ENCODE data around the gene TINAGL1. TPM values are rescaled to one million over a fixed set of nuclear protein-coding genes. Genes with fewer than 3 reads are reported as not detected.

The TINAGL1 gene
- total and polyA plus RNA-seq, 3 experiments from 2014 or later, result not detected

GRCh38 chr1:31559715-31560114 is 16.6 kb upstream of the TINAGL1 start:
- Histone ChIP-seq H3K36me3 (ENCODE audit: insufficient read depth, low read length) (no peaks in the 10 kb centered on the region), H3K27ac (ENCODE audit: low read depth, low read length) (no peak overlapping the region), H3K4me3 (ENCODE audit: low read length) (no peak overlapping the region), H3K9me3 (ENCODE audit: low read length) (no peaks in the 10 kb centered on the region), H3K27me3 (ENCODE audit: insufficient read depth, low read length, poor library complexity, severe bottlenecking) (no peaks in the 10 kb centered on the region), H3K4me1 (ENCODE audit: insufficient read depth, low read length) (no peaks in the 10 kb centered on the region)
- Mint-ChIP-seq H3K4me1 (no peaks in the 10 kb centered on the region), H3K27me3 (peaks cover 40 to 61% of the 10 kb centered on the region in 2 donors), H3K9me3 (peaks cover 4 to 11% (median 6%) of the 10 kb centered on the region in 5 donors), H3K4me3 (no peak overlapping the region), H3K27ac (no peak overlapping the region), H3K36me3 (peaks cover 0 to 15% (median 0%) of the 10 kb centered on the region in 3 donors)
- ChIA-PET CTCF (no interaction called here), POLR2A (no interaction called here)
- no peak for DNase-seq

DNA sequence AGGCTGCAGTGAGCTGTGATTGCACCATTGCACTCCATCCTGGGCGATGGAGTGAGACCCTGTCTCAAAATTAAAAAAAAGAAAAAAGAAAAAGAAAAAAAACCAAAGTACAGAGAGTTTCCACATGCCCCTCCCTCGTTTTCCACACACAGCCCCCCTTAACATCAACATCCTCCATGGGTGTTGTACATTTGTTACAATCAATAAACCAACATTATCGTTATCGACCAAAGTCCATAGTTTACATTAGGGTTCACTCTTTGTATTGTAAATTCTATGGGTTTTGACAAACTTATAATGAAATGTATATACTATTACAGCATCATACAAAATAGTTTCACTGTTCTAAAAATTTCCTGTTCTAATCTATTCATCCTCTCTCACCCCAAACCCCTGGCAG is 15.9 kb upstream of the TINAGL1 start:
- peaks cover 40 to 68% of the 10 kb centered on the region in 2 donors for H3K27me3 Mint-ChIP-seq
- no peaks in the 10 kb centered on the region for H3K27me3 ChIP-seq (ENCODE audit: insufficient read depth, low read length, poor library complexity, severe bottlenecking)
- H3K36me3 Mint-ChIP-seq, result peaks cover 0 to 15% (median 0%) of the 10 kb centered on the region in 3 donors
- no peak overlapping the region for H3K27ac ChIP-seq (ENCODE audit: low read depth, low read length)
- no peaks in the 10 kb centered on the region for H3K9me3 ChIP-seq (ENCODE audit: low read length)
- CTCF ChIA-PET, result no interaction called here
- no peak for DNase-seq
- no peak overlapping the region for H3K4me3 Mint-ChIP-seq
- peaks cover 4 to 11% (median 6%) of the 10 kb centered on the region in 5 donors for H3K9me3 Mint-ChIP-seq
- no peaks in the 10 kb centered on the region for H3K4me1 ChIP-seq (ENCODE audit: insufficient read depth, low read length)
- no peak overlapping the region for H3K4me3 ChIP-seq (ENCODE audit: low read length)
- POLR2A ChIA-PET, result no interaction called here
- no peak overlapping the region for H3K27ac Mint-ChIP-seq
- H3K36me3 ChIP-seq (ENCODE audit: insufficient read depth, low read length), result no peaks in the 10 kb centered on the region
- H3K4me1 Mint-ChIP-seq, result no peaks in the 10 kb centered on the region

GRCh38 chr1:31562707-31563360 is 13.5 kb upstream of the TINAGL1 start:
- DNase-seq, result no peak
- Mint-ChIP-seq H3K27me3 (peaks cover 35 to 64% of the 10 kb centered on the region in 2 donors), H3K4me3 (no peak overlapping the region), H3K27ac (no peak overlapping the region), H3K36me3 (peaks cover 0 to 15% (median 0%) of the 10 kb centered on the region in 3 donors), H3K9me3 (peaks cover 4 to 11% (median 6%) of the 10 kb centered on the region in 5 donors), H3K4me1 (no peaks in the 10 kb centered on the region)
- Histone ChIP-seq H3K36me3 (ENCODE audit: insufficient read depth, low read length) (no peaks in the 10 kb centered on the region), H3K27me3 (ENCODE audit: insufficient read depth, low read length, poor library complexity, severe bottlenecking) (no peaks in the 10 kb centered on the region), H3K4me3 (ENCODE audit: low read length) (no peak overlapping the region), H3K27ac (ENCODE audit: low read depth, low read length) (no peak overlapping the region), H3K4me1 (ENCODE audit: insufficient read depth, low read length) (no peaks in the 10 kb centered on the region), H3K9me3 (ENCODE audit: low read length) (no peaks in the 10 kb centered on the region)
- ChIA-PET CTCF (interaction anchor here (1.0 to 3.7 kb wide), 2 partner anchors 14 to 226 kb away, joined by 3 to 11 read pairs; no protein-coding TSS in a partner anchor), POLR2A (no interaction called here)

GRCh38 chr1:31564606-31564989 is 11.7 kb upstream of the TINAGL1 start:
- no peaks in the 10 kb centered on the region for H3K36me3 ChIP-seq (ENCODE audit: insufficient read depth, low read length)
- H3K4me1 Mint-ChIP-seq, result no peaks in the 10 kb centered on the region
- H3K27me3 ChIP-seq (ENCODE audit: insufficient read depth, low read length, poor library complexity, severe bottlenecking), result no peaks in the 10 kb centered on the region
- ChIA-PET CTCF (interaction anchor here (3.7 kb wide), 1 partner anchor 225 kb away, joined by 11 read pairs; no protein-coding TSS in a partner anchor), POLR2A (interaction anchor here (1.5 kb wide), 1 partner anchor 224 kb away, joined by 3 read pairs; no protein-coding TSS in a partner anchor)
- peaks cover 35 to 67% of the 10 kb centered on the region in 2 donors for H3K27me3 Mint-ChIP-seq
- no peak overlapping the region for H3K27ac ChIP-seq (ENCODE audit: low read depth, low read length)
- H3K27ac Mint-ChIP-seq, result no peak overlapping the region
- DNase-seq, result no peak
- H3K36me3 Mint-ChIP-seq, result peaks cover 0 to 10% (median 0%) of the 10 kb centered on the region in 3 donors
- no peaks in the 10 kb centered on the region for H3K9me3 ChIP-seq (ENCODE audit: low read length)
- no peak overlapping the region for H3K4me3 Mint-ChIP-seq
- H3K4me3 ChIP-seq (ENCODE audit: low read length), result no peak overlapping the region
- peaks cover 4 to 11% (median 5%) of the 10 kb centered on the region in 5 donors for H3K9me3 Mint-ChIP-seq
- H3K4me1 ChIP-seq (ENCODE audit: insufficient read depth, low read length), result no peaks in the 10 kb centered on the region

GRCh38 chr1:31567956-31568570 is 8.3 kb upstream of the TINAGL1 start:
- H3K27me3 ChIP-seq (ENCODE audit: insufficient read depth, low read length, poor library complexity, severe bottlenecking), result no peaks in the 10 kb centered on the region
- H3K27me3 Mint-ChIP-seq, result peaks cover 22 to 64% of the 10 kb centered on the region in 2 donors
- H3K27ac ChIP-seq (ENCODE audit: low read depth, low read length), result no peak overlapping the region
- no peak for DNase-seq
- CTCF ChIA-PET, result no interaction called here
- H3K4me1 ChIP-seq (ENCODE audit: insufficient read depth, low read length), result no peaks in the 10 kb centered on the region
- no peak overlapping the region for H3K4me3 Mint-ChIP-seq
- H3K36me3 ChIP-seq (ENCODE audit: insufficient read depth, low read length), result no peaks in the 10 kb centered on the region
- no peak overlapping the region for H3K4me3 ChIP-seq (ENCODE audit: low read length)
- H3K27ac Mint-ChIP-seq, result peak overlapping the region in 1 of 8 donors; percentile 64
- POLR2A ChIA-PET, result no interaction called here
- no peaks in the 10 kb centered on the region for H3K9me3 ChIP-seq (ENCODE audit: low read length)
- H3K36me3 Mint-ChIP-seq, result no peaks in the 10 kb centered on the region
- no peaks in the 10 kb centered on the region for H3K9me3 Mint-ChIP-seq
- no peaks in the 10 kb centered on the region for H3K4me1 Mint-ChIP-seq

- CTCF ChIA-PET, result interaction anchor here (1.6 kb wide), 1 partner anchor 20 kb away, joined by 6 read pairs; no protein-coding TSS in a partner anchor
- no peaks in the 10 kb centered on the region for H3K9me3 Mint-ChIP-seq
- POLR2A ChIA-PET, result no interaction called here
- no peak for DNase-seq
- no peak overlapping the region for H3K4me3 ChIP-seq (ENCODE audit: low read length)
- no peaks in the 10 kb centered on the region for H3K27me3 ChIP-seq (ENCODE audit: insufficient read depth, low read length, poor library complexity, severe bottlenecking)
- H3K36me3 Mint-ChIP-seq, result no peaks in the 10 kb centered on the region
- H3K27ac Mint-ChIP-seq, result peak overlapping the region in 1 of 8 donors; percentile 37
- no peak overlapping the region for H3K27ac ChIP-seq (ENCODE audit: low read depth, low read length)
- H3K4me1 ChIP-seq (ENCODE audit: insufficient read depth, low read length), result no peaks in the 10 kb centered on the region
- H3K4me3 Mint-ChIP-seq, result no peak overlapping the region
- H3K9me3 ChIP-seq (ENCODE audit: low read length), result no peaks in the 10 kb centered on the region
- H3K27me3 Mint-ChIP-seq, result peaks cover 21 to 61% of the 10 kb centered on the region in 2 donors
- H3K36me3 ChIP-seq (ENCODE audit: insufficient read depth, low read length), result no peaks in the 10 kb centered on the region
- no peaks in the 10 kb centered on the region for H3K4me1 Mint-ChIP-seq
These were observed 7.3 kb upstream of the TINAGL1 start for GRCh38 chr1:31568895-31569595.

DNA sequence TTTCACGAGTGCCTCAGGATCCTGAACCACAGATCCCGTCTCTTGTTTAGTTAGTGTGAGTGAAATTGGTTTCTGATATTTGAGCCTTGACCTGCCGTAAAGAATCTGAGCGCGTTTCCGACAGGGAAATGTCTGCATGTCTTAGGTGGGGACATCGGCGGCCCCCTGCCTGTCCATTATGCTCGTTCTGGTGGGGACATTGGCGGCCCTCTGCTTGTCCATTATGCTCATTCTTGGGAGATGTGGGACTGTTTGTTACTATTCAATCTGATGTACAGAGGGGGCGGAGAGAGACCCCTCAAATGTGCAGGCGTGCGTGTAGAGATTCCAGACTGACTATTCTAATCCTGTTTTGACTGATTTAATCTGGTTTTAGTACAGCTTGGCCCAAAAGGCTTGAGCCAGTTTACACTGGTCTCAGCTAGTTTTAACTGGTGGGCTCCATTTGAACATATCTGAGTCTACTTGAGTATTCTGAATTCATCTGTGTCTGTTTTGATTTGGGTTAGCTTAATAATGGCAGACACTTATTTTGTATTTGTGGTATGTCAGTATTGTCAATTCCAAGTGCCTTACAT is 6.6 kb upstream of the TINAGL1 start:
- no peaks in the 10 kb centered on the region for H3K4me1 ChIP-seq (ENCODE audit: insufficient read depth, low read length)
- H3K36me3 ChIP-seq (ENCODE audit: insufficient read depth, low read length), result no peaks in the 10 kb centered on the region
- H3K4me3 ChIP-seq (ENCODE audit: low read length), result no peak overlapping the region
- Mint-ChIP-seq H3K4me1 (no peaks in the 10 kb centered on the region), H3K27ac (peak overlapping the region in 1 of 8 donors; percentile 37), H3K4me3 (no peak overlapping the region), H3K27me3 (peaks cover 15 to 58% of the 10 kb centered on the region in 2 donors), H3K9me3 (no peaks in the 10 kb centered on the region), H3K36me3 (no peaks in the 10 kb centered on the region)
- no peaks in the 10 kb centered on the region for H3K27me3 ChIP-seq (ENCODE audit: insufficient read depth, low read length, poor library complexity, severe bottlenecking)
- POLR2A ChIA-PET, result interaction anchor here (0.5 kb wide), 1 partner anchor 1635 kb away, joined by 3 read pairs; no protein-coding TSS in a partner anchor
- DNase-seq, result no peak
- no peaks in the 10 kb centered on the region for H3K9me3 ChIP-seq (ENCODE audit: low read length)
- no peak overlapping the region for H3K27ac ChIP-seq (ENCODE audit: low read depth, low read length)
- CTCF ChIA-PET, result interaction anchor here (1.6 kb wide), 1 partner anchor 21 kb away, joined by 6 read pairs; no protein-coding TSS in a partner anchor

All from CD8-positive, alpha-beta memory T cell (primary cell).